SKM-1 (cell line): ENCODE measurements around the gene EGFR.

Experiments
- DNase-seq: peaks from one replicate; lab custom pipeline; 2025; ENCODE audit not compliant: unreplicated experiment; lab: John Stamatoyannopoulos, UW

EGFR gene

GRCh38 chr7:55121249-55121648, 102.4 kb downstream of the EGFR start:
- no peak for DNase-seq

- no peak for DNase-seq
These were observed 103.4 kb downstream of the EGFR start for GRCh38 chr7:55122263-55122662.

- no peak for DNase-seq
These were observed 106.4 kb downstream of the EGFR start for GRCh38 chr7:55124989-55125875.

GRCh38 chr7:55127135-55127551, 108.3 kb downstream of the EGFR start:
- no peak for DNase-seq

- no peak for DNase-seq
These were observed 108.8 kb downstream of the EGFR start for GRCh38 chr7:55127622-55128081.

- no peak for DNase-seq
These were observed 110.0 kb downstream of the EGFR start for GRCh38 chr7:55128693-55129394.

GRCh38 chr7:55129541-55130394, 111.0 kb downstream of the EGFR start:
- DNase-seq = no peak

GRCh38 chr7:55130395-55131141, 111.8 kb downstream of the EGFR start:
- no peak for DNase-seq

- no peak for DNase-seq
These were observed 112.5 kb downstream of the EGFR start for GRCh38 chr7:55131142-55131929.

- DNase-seq = no peak
These were observed 113.7 kb downstream of the EGFR start for GRCh38 chr7:55132550-55132889.

- no peak for DNase-seq
These were observed 114.2 kb downstream of the EGFR start for GRCh38 chr7:55132890-55133551.

- DNase-seq = no peak
These were observed 115.0 kb downstream of the EGFR start for GRCh38 chr7:55133630-55134358.

GRCh38 chr7:55134359-55134725, 115.5 kb downstream of the EGFR start:
- DNase-seq = no peak

GRCh38 chr7:55134786-55135185, 116.0 kb downstream of the EGFR start:
- DNase-seq = no peak

GRCh38 chr7:55135462-55135861, 116.6 kb downstream of the EGFR start:
- no peak for DNase-seq

- no peak for DNase-seq
These were observed 119.8 kb downstream of the EGFR start for GRCh38 chr7:55138663-55139062.

GRCh38 chr7:55140221-55140940, 121.6 kb downstream of the EGFR start:
- peak; percentile 41 for DNase-seq

- DNase-seq = no peak
These were observed 122.1 kb downstream of the EGFR start for GRCh38 chr7:55140941-55141278.
